K562 (cell line): ENCODE results near the gene DPM2. TPM values are rescaled to one million over a fixed set of nuclear protein-coding genes. Genes with fewer than 3 reads are reported as not detected.

Source experiments
- BRD4 ChIP-seq: fragments of 200-600 bp; sonication (generic); IDR thresholded peaks from 2 replicates; pipeline ENCODE4 v1.6.1; 2017; ENCODE audit warnings: inconsistent platforms
- BRF1 ChIP-seq: IDR thresholded peaks from 3 replicates; pipeline ENCODE4 v1.6.1; 2011; ENCODE audit warnings: borderline replicate concordance, mild to moderate bottlenecking; ENCODE audit not compliant: insufficient read length; ENCODE audit errors: extremely low read depth
- CGGBP1 ChIP-seq: fragments of 250-450 bp; sonication (Bioruptor Pico); IDR thresholded peaks from 2 replicates; pipeline ENCODE4 v1.9.0; 2021; ENCODE audit warnings: mild to moderate bottlenecking
- CLOCK ChIP-seq: fragments of 250-450 bp; sonication (Bioruptor Pico); IDR thresholded peaks from 2 replicates; pipeline ENCODE4 v1.4.0; 2020; ENCODE audit warnings: mild to moderate bottlenecking, moderate library complexity, borderline replicate concordance
- GATA2 ChIP-seq: sonication (generic); formaldehyde crosslinking; IDR thresholded peaks from 2 replicates; pipeline ENCODE4 v1.4.0; 2020; ENCODE audit warnings: mild to moderate bottlenecking, missing genetic modification reagents
- HMGXB4 ChIP-seq: sonication (generic); formaldehyde crosslinking; IDR thresholded peaks from 2 replicates; pipeline ENCODE4 v1.8.1; 2023; ENCODE audit warnings: mild to moderate bottlenecking, missing genetic modification reagents
- MAX ChIP-seq: sonication (generic); formaldehyde crosslinking; IDR thresholded peaks from 2 replicates; pipeline ENCODE4 v1.9.0; 2022; ENCODE audit warnings: mild to moderate bottlenecking, missing genetic modification reagents
- MXI1 ChIP-seq: IDR thresholded peaks from 2 replicates; pipeline ENCODE4 v1.6.1; 2011; ENCODE audit warnings: low read depth, mild to moderate bottlenecking, improper control_type of control experiment, low read length
- NCOA1 ChIP-seq: fragments of 450-650 bp; IDR thresholded peaks from 2 replicates; pipeline ENCODE4 v1.6.1; 2016; ENCODE audit warnings: low read depth
- NELFE ChIP-seq: IDR thresholded peaks from 2 replicates; pipeline ENCODE4 v1.6.1; 2011; ENCODE audit warnings: mild to moderate bottlenecking; ENCODE audit not compliant: insufficient read depth, insufficient read length
- NFXL1 ChIP-seq: fragments of 450-650 bp; formaldehyde crosslinking; IDR thresholded peaks from 2 replicates; pipeline ENCODE4 v1.4.0; 2021; ENCODE audit warnings: mild to moderate bottlenecking
- OTX1 ChIP-seq: fragments of 450-650 bp; formaldehyde crosslinking; IDR thresholded peaks from 2 replicates; pipeline ENCODE4 v1.4.0; 2022; ENCODE audit warnings: mild to moderate bottlenecking
- RAD51 ChIP-seq: fragments of 450-650 bp; IDR thresholded peaks from 2 replicates; pipeline ENCODE4 v1.7.1; 2016; ENCODE audit warnings: low read depth, mild to moderate bottlenecking, borderline replicate concordance
- RBM34 ChIP-seq: fragments of 200-400 bp; formaldehyde crosslinking; IDR thresholded peaks from 2 replicates; pipeline ENCODE4 v1.6.1; 2018; ENCODE audit warnings: low read length, borderline replicate concordance; ENCODE audit not compliant: insufficient read depth
- RCOR1 ChIP-seq, 2 experiments: IDR thresholded peaks; 2 replicates each; pipeline ENCODE4 v1.6.1; 2012; ENCODE audit warnings: low read depth in 2 of 2, low read length in 2 of 2, borderline replicate concordance in 1 of 2, improper control_type of control experiment in 1 of 2
- RFX7 ChIP-seq: fragments of 250-450 bp; sonication (Bioruptor Pico); IDR thresholded peaks from 2 replicates; pipeline ENCODE4 v1.5.1; 2021; ENCODE audit warnings: mild to moderate bottlenecking
- XRCC5 ChIP-seq: fragments of 200-400 bp; formaldehyde crosslinking; IDR thresholded peaks from 2 replicates; pipeline ENCODE4 v1.6.1; 2017; ENCODE audit warnings: low read depth, mild to moderate bottlenecking, low read length
- ZKSCAN1 ChIP-seq: fragments of 150-350 bp; IDR thresholded peaks from 2 replicates; pipeline ENCODE4 v1.6.1; 2016; ENCODE audit warnings: low read depth, low read length
- ZKSCAN8 ChIP-seq: fragments of 200-800 bp; sonication (Bioruptor generic); IDR thresholded peaks from 2 replicates; pipeline ENCODE4 v1.6.1; 2016; ENCODE audit warnings: missing genetic modification characterization, missing compliant biosample characterization
- ZNF12 ChIP-seq: sonication (generic); formaldehyde crosslinking; IDR thresholded peaks from 2 replicates; pipeline ENCODE4 v1.4.0; 2020; ENCODE audit warnings: mild to moderate bottlenecking, missing genetic modification reagents
- ZNF277 ChIP-seq: fragments of 250-450 bp; sonication (Bioruptor Pico); IDR thresholded peaks from 2 replicates; pipeline ENCODE4 v1.8.0; 2022; ENCODE audit warnings: inconsistent platforms, mild to moderate bottlenecking, moderate library complexity, borderline replicate concordance
- ZNF282 ChIP-seq: sonication (generic); formaldehyde crosslinking; IDR thresholded peaks from 2 replicates; pipeline ENCODE4 v1.8.1; 2023; ENCODE audit warnings: missing genetic modification reagents
- ZNF354B ChIP-seq: fragments of 250-450 bp; sonication (Bioruptor Pico); IDR thresholded peaks from 2 replicates; pipeline ENCODE4 v1.4.0; 2020
- polyA plus RNA-seq, 8 experiments: library from polyadenylated mRNA; depleted of rRNA in 4 of 8; stranded (reverse) in 5 of 8; unstranded in 3 of 8; fragments of >200 nt; fragmentation: Nextera tagmentation in 2 of 8; fragmentation: Illumina TruSeq in 1 of 8; extraction: Ambion mirVana in 2 of 8; extraction: Trizol in 1 of 8; gene quantifications; 2 replicates each; pipeline versions ENCODE4 v1.2.1 to v1.2.3, GENCODE V29; 2011 to 2014; ENCODE audit warnings: inconsistent platforms in 1 of 8, missing spikeins in 1 of 8
- total RNA-seq, 7 experiments: library from RNA; depleted of rRNA in 6 of 7; stranded (reverse); fragments of >200 nt in 6 of 7; fragmentation: Illumina TruSeq in 2 of 7; extraction: Trizol in 2 of 7; gene quantifications; 2 replicates each; pipeline versions ENCODE4 v1.2.1 to v1.2.3, GENCODE V29; 2011 to 2021; ENCODE audit warnings: low replicate concordance in 1 of 7

Gene DPM2
- total and polyA plus RNA-seq, 9 of the 15 experiments (the other 6 are each of a cell fraction or from before 2014, with no cell fraction given): 43.5 to 126 (median 71.1) TPM

- peak in 1 of 2 experiments; percentile 66; a peak in 1 of 4 replicates for TF ChIP-seq RCOR1 (IDR thresholded peaks at IDR 0.05; ENCODE audit: borderline replicate concordance in 1 of 2, low read depth in 2 of 2, low read length in 2 of 2)
- TF ChIP-seq XRCC5: no peak
- no peak for TF ChIP-seq NCOA1
- no peak for TF ChIP-seq MXI1
- TF ChIP-seq HMGXB4 (CRISPR knock-in tag): no peak
- TF ChIP-seq BRD4: no peak
- no peak for TF ChIP-seq NELFE
- TF ChIP-seq RAD51: no peak
- TF ChIP-seq GATA2: no peak
- no peak for TF ChIP-seq MAX (CRISPR knock-in tag)
- TF ChIP-seq RBM34: no peak
- TF ChIP-seq ZNF12 (CRISPR knock-in tag): no peak
- TF ChIP-seq RFX7 (CRISPR knock-in tag): no peak
- no peak for TF ChIP-seq NFXL1 (CRISPR knock-in tag)
- no peak for TF ChIP-seq BRF1
- no peak for TF ChIP-seq ZNF282 (CRISPR knock-in tag)
- no peak for TF ChIP-seq OTX1 (CRISPR knock-in tag)
- TF ChIP-seq ZNF277 (CRISPR knock-in tag): no peak
- TF ChIP-seq ZNF354B: no peak
- no peak for TF ChIP-seq CLOCK (CRISPR knock-in tag)
- TF ChIP-seq ZKSCAN1: no peak
- TF ChIP-seq CGGBP1 (CRISPR knock-in tag): no peak
- no peak for TF ChIP-seq ZKSCAN8 (CRISPR knock-in tag)
Measured at GRCh38 chr9:127886401-127886972, 51.2 kb downstream of the DPM2 start (continued).
